Activated CD4-positive, CD25-positive, alpha-beta regulatory T cell treated with anti-CD3 and anti-CD28 coated beads, Interleukin-2, amount 50 U/mL, for 72 hours (primary cell): ENCODE results near the gene MICU1.
"Not testable (repeated sequence)": the region's sequence is repeated elsewhere in the genome, so short reads cannot be mapped to it uniquely, and the experiment has no call there.

ENCODE experiments used
- DNase-seq: peaks from one replicate; pipeline ENCODE4 v3.0.0; 2021

MICU1 gene

GRCh38 chr10:72379062-72379461, 246.8 kb downstream of the MICU1 start:
- DNase-seq = no peak

- no peak for DNase-seq
Measured at GRCh38 chr10:72375585-72375984, 250.3 kb downstream of the MICU1 start.

GRCh38 chr10:72375173-72375572, 250.7 kb downstream of the MICU1 start:
- DNase-seq = no peak

- no peak for DNase-seq
Measured at GRCh38 chr10:72370201-72370722, 255.6 kb downstream of the MICU1 start.

GRCh38 chr10:72367301-72367960, 258.4 kb downstream of the MICU1 start:
- no peak for DNase-seq

GRCh38 chr10:72365106-72365895, 260.6 kb downstream of the MICU1 start:
- no peak for DNase-seq

- peak; percentile 80 for DNase-seq
Measured at GRCh38 chr10:72364239-72364777, 261.6 kb downstream of the MICU1 start.

GRCh38 chr10:72356987-72357386, 268.9 kb downstream of the MICU1 start:
- no peak for DNase-seq

- DNase-seq = no peak
Measured at GRCh38 chr10:72356115-72356514, 269.8 kb downstream of the MICU1 start.

GRCh38 chr10:72355214-72355555, 270.7 kb downstream of the MICU1 start:
- no peak for DNase-seq

GRCh38 chr10:72354356-72355213, 271.3 kb downstream of the MICU1 start, which contains the start of gene DNAJB12:
Gene DNAJB12, minus strand, starts transcription at chr10:72354919. Its CDS starts 22 bp downstream, at chr10:72354897.
- peak; percentile 89 for DNase-seq

GRCh38 chr10:72353965-72354355, 271.9 kb downstream of the MICU1 start:
- DNase-seq = no peak

- no peak for DNase-seq
Measured at GRCh38 chr10:72353028-72353964, 272.6 kb downstream of the MICU1 start.

GRCh38 chr10:72351479-72351878, 274.4 kb downstream of the MICU1 start:
- no peak for DNase-seq

- DNase-seq = no peak
Measured at GRCh38 chr10:72349438-72349837, 276.4 kb downstream of the MICU1 start.

GRCh38 chr10:72348282-72348681, 277.6 kb downstream of the MICU1 start:
- DNase-seq = no peak

GRCh38 chr10:72346117-72346516, 279.8 kb downstream of the MICU1 start:
- DNase-seq = not testable (repeated sequence)

GRCh38 chr10:72344932-72345331, 280.9 kb downstream of the MICU1 start:
- no peak for DNase-seq

- DNase-seq = no peak
Measured at GRCh38 chr10:72342911-72343310, 283.0 kb downstream of the MICU1 start.

GRCh38 chr10:72340510-72341261, 285.2 kb downstream of the MICU1 start:
- peak; percentile 85 for DNase-seq

- no peak for DNase-seq
Measured at GRCh38 chr10:72338180-72338579, 287.7 kb downstream of the MICU1 start.
